Neural progenitor cell (in vitro differentiated cells): ENCODE results near the gene SPTAN1.
A peak's percentile ranks its signal among the peaks of the same experiment; 100 is the strongest.

ENCODE experiments used
- CTCF ChIP-seq: fragments of 200-600 bp; sonication (generic); IDR thresholded peaks from 2 replicates; pipeline ENCODE4 v1.5.1; 2017; ENCODE audit warnings: antibody characterized with exemption, mild to moderate bottlenecking
- EZH2phosphoT487 ChIP-seq: fragments of 200-600 bp; sonication (generic); IDR thresholded peaks from 2 replicates; pipeline ENCODE4 v1.6.1; 2017; ENCODE audit warnings: antibody characterized with exemption

- TF ChIP-seq CTCF = peak; percentile 12
- TF ChIP-seq EZH2phosphoT487 = no peak
Observed at GRCh38 chr9:128552153-128552743, at the start of gene SPTAN1.
